Endothelial cell of umbilical vein (primary cell): ENCODE results near the gene SNX33. TPM values are rescaled to one million over a fixed set of nuclear protein-coding genes. Genes with fewer than 3 reads are reported as not detected.

Experiments
- BruUV-seq: library from RNA; stranded (reverse); fragments of 400-500 nt; replicated peaks from 2 replicates; lab custom pipeline; 2021; lab: Mats Ljungman, UMichigan
- CTCF ChIA-PET: fragments of 300-600, 350-600 bp; sonication (Branson Sonifier 250); formaldehyde crosslinking; loops from one replicate; lab custom pipeline; 2021; ENCODE audit warnings: antibody characterized with exemption, inconsistent platforms; lab: Charles Lee
- POLR2A ChIA-PET: fragments of 300-600, 350-600 bp; sonication (Branson Sonifier 250); formaldehyde crosslinking; loops from one replicate; lab custom pipeline; 2021; ENCODE audit warnings: antibody characterized with exemption, inconsistent platforms; lab: Charles Lee
- DNase-seq: peaks from one replicate; pipeline ENCODE4 v3.0.0-alpha.2; 2011; ENCODE audit warnings: low read depth, low spot score
- FAIRE-seq: peaks from 2 replicates; lab custom pipeline; 2011; peaks lifted over from hg19 to GRCh38; lab: Jason Lieb, UNC
- H2AFZ ChIP-seq: 2 replicates; pipeline ENCODE4 v1.6.0; 2012; ENCODE audit warnings: low read depth, low read length, control low read depth, inconsistent platforms
- H3K27ac ChIP-seq: 2 replicates; pipeline ENCODE4 v1.5.1; 2011; ENCODE audit warnings: low read depth, mild to moderate bottlenecking, control low read depth, low read length, moderate library complexity; ENCODE audit not compliant: insufficient read depth
- H3K27me3 ChIP-seq, 2 experiments: 2 replicates each; pipeline versions ENCODE4 v1.6.0 to v1.6.1; 2011; ENCODE audit warnings: low read length in 2 of 2, mixed read lengths in 1 of 2; ENCODE audit not compliant: control insufficient read depth in 2 of 2, insufficient read depth in 2 of 2
- H3K36me3 ChIP-seq, 2 experiments: 2 replicates in 1 of 2; 3 replicates in 1 of 2; pipeline ENCODE4 v1.5.1; 2011; ENCODE audit warnings: low read length in 2 of 2, mild to moderate bottlenecking in 1 of 2, moderate library complexity in 1 of 2; ENCODE audit not compliant: control insufficient read depth in 2 of 2, insufficient read depth in 2 of 2; ENCODE audit errors: extremely low read depth in 1 of 2
- H3K4me1 ChIP-seq: 3 replicates; pipeline ENCODE4 v1.5.1; 2011; ENCODE audit warnings: mild to moderate bottlenecking, low read length; ENCODE audit not compliant: control insufficient read depth, insufficient read depth; ENCODE audit errors: extremely low read depth
- H3K4me2 ChIP-seq: 2 replicates; pipeline ENCODE4 v1.6.1; 2011; ENCODE audit warnings: low read length, control low read depth, mixed read lengths; ENCODE audit not compliant: insufficient read depth
- H3K4me3 ChIP-seq, 3 experiments: fragments of 200-600 bp in 1 of 3; sonication (generic), shearing (Covaris generic) in 1 of 3; replicated peaks in 1 of 3; 2 replicates each; pipeline ENCODE4 v1.5.1; 2011 to 2016; ENCODE audit warnings: control low read depth in 3 of 3, low read length in 3 of 3, mild to moderate bottlenecking in 2 of 3, inconsistent platforms in 1 of 3, low read depth in 1 of 3, moderate library complexity in 1 of 3; ENCODE audit not compliant: insufficient read depth in 1 of 3
- H3K79me2 ChIP-seq: 2 replicates; pipeline ENCODE4 v1.6.0; 2012; ENCODE audit warnings: low read length, inconsistent platforms; ENCODE audit not compliant: control insufficient read depth, insufficient read depth
- H3K9ac ChIP-seq: replicated peaks from 2 replicates; pipeline ENCODE3; 2011; ENCODE audit warnings: low read length, control low read depth; ENCODE audit not compliant: insufficient read depth; ENCODE audit errors: extremely low read depth
- H3K9me1 ChIP-seq: replicated peaks from 3 replicates; pipeline ENCODE4 v1.6.0; 2011; ENCODE audit warnings: mild to moderate bottlenecking, low read length; ENCODE audit not compliant: control insufficient read depth, insufficient read depth; ENCODE audit errors: extremely low read depth
- H3K9me3 ChIP-seq: replicated peaks from 2 replicates; pipeline ENCODE4 v1.5.1; 2012; ENCODE audit warnings: low read length, inconsistent platforms; ENCODE audit not compliant: control insufficient read depth, insufficient read depth
- H4K20me1 ChIP-seq: replicated peaks from 2 replicates; pipeline ENCODE3; 2011; ENCODE audit warnings: mild to moderate bottlenecking, low read length; ENCODE audit not compliant: control insufficient read depth, insufficient read depth; ENCODE audit errors: extremely low read depth
- EZH2 ChIP-seq: IDR thresholded peaks from 2 replicates; pipeline ENCODE4 v1.6.1; 2012; ENCODE audit warnings: borderline replicate concordance, low read depth, mild to moderate bottlenecking, moderate library complexity, low read length, inconsistent platforms; ENCODE audit not compliant: severe bottlenecking
- FOS ChIP-seq: IDR thresholded peaks from 2 replicates; pipeline ENCODE4 v1.6.1; 2011; ENCODE audit warnings: mild to moderate bottlenecking, low read length, moderate library complexity, borderline replicate concordance; ENCODE audit not compliant: insufficient read depth
- GATA2 ChIP-seq: IDR thresholded peaks from 2 replicates; pipeline ENCODE4 v1.7.0; 2011; ENCODE audit warnings: low read depth, mild to moderate bottlenecking, moderate library complexity, mixed read lengths, low read length; ENCODE audit not compliant: insufficient read length, insufficient read depth
- JUN ChIP-seq: IDR thresholded peaks from 2 replicates; pipeline ENCODE4 v1.6.1; 2011; ENCODE audit warnings: borderline replicate concordance, low read depth; ENCODE audit not compliant: insufficient read length, insufficient read depth
- MYC ChIP-seq: IDR thresholded peaks from one replicate; pipeline ENCODE4 v1.6.1; 2011; ENCODE audit warnings: mild to moderate bottlenecking, low read depth, low read length
- POLR2A ChIP-seq: IDR thresholded peaks from 2 replicates; pipeline ENCODE4 v1.6.1; 2012; ENCODE audit warnings: low read depth, mild to moderate bottlenecking, control low read depth, low read length
- POLR2AphosphoS5 ChIP-seq: IDR thresholded peaks from 2 replicates; pipeline ENCODE4 v1.6.1; 2012; ENCODE audit warnings: low read depth, mild to moderate bottlenecking, control low read depth, low read length, moderate library complexity; ENCODE audit not compliant: insufficient read depth
- dilution Hi-C: fragments of 300-500 bp; cut with MboI; formaldehyde crosslinking; loops from one replicate; pipeline ENCODE4 v1.15.0; 2019; ENCODE audit warnings: low sequenced_read_pairs; ENCODE audit not compliant: extremely low pct_ligation_motif_present
- intact Hi-C: fragments of 100-400 bp; cut with micrococcal nuclease; formaldehyde crosslinking; loops from one replicate; pipeline ENCODE4 v1.10.0; 2022
- polyA plus RNA-seq, 4 experiments: library from polyadenylated mRNA; depleted of rRNA in 3 of 4; stranded (reverse) in 3 of 4; unstranded in 1 of 4; fragments of >200 nt; gene quantifications; 2 replicates each; pipeline versions ENCODE4 v1.2.1 to v1.2.3, GENCODE V29; 2011 to 2012; ENCODE audit warnings: missing spikeins in 1 of 4
- total RNA-seq: library from RNA; stranded (reverse); gene quantifications from 2 replicates; pipeline ENCODE4 v1.2.3, GENCODE V29; 2021
- TF ChIP-seq, protein P1 (sequence below), 2 donors: IDR thresholded peaks; 1 replicate in 1 of 2; 2 replicates in 1 of 2; pipeline ENCODE4 v1.5.1; 2011; ENCODE audit warnings: low read length in 2 of 2, mild to moderate bottlenecking in 2 of 2, moderate library complexity in 2 of 2, control low read depth in 1 of 2, inconsistent platforms in 1 of 2, low read depth in 1 of 2; ENCODE audit not compliant: insufficient read depth in 1 of 2; ENCODE audit errors: extremely low read depth in 1 of 2
- TF ChIP-seq, protein P2 (sequence below): IDR thresholded peaks from 2 replicates; pipeline ENCODE4 v1.6.1; 2011; ENCODE audit not compliant: insufficient read depth, insufficient read length

Gene SNX33
- total and polyA plus RNA-seq, 2 donors (not counting 3 experiments of a cell fraction or from before 2014, with no cell fraction given) = 7.9 to 12.6 TPM

DNA sequence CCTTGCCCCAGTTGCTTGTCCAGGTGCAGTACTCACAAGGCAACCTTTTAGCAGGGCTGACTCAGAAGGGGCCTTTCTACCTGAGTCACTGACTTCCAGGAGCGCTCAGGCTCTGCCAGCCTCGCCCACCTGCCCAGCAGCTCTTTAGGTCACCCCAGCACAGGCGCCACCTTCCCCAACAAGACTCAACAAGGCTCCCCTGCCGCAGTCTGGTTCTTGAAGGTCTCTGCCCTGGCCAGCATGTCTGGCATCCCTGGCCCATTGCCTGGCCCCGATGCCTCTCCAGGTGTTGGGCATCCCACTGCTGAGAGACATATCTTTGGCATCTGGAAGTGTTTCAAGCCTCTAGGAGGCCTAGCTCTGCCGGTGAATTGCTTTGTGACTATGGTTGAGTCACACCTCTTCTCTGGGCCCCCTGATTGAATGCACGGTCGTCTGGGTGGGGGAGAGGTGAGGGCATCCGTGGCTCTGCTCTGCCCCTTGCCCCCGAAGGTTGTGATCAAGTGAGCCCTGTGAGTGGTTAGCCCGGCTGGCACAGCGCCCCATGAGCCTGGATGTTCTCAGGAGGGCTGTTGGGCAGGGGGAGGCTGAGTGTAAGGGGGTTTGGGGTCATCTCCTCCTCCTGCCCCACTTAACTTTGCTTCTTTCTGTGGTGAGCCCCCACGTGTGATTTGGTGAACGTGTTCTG lies 21.6 kb downstream of the SNX33 start:
- Histone ChIP-seq H3K4me1 (peaks cover 10% of the 10 kb centered on the region), H3K27me3 (no peaks in the 10 kb centered on the region), H3K4me3 (no peak overlapping the region), H3K4me2 (no peak overlapping the region), H3K79me2 (no peaks in the 10 kb centered on the region), H3K9me1 (no peaks in the 10 kb centered on the region), H3K9ac (no peak overlapping the region), H3K36me3 (no peaks in the 10 kb centered on the region), H3K9me3 (no peaks in the 10 kb centered on the region), H3K27ac (no peak overlapping the region), H2AFZ (no peak overlapping the region), H4K20me1 (no peaks in the 10 kb centered on the region)
- FAIRE-seq = no peak
- no peak for TF ChIP-seq POLR2A
- TF ChIP-seq, protein P1, sequence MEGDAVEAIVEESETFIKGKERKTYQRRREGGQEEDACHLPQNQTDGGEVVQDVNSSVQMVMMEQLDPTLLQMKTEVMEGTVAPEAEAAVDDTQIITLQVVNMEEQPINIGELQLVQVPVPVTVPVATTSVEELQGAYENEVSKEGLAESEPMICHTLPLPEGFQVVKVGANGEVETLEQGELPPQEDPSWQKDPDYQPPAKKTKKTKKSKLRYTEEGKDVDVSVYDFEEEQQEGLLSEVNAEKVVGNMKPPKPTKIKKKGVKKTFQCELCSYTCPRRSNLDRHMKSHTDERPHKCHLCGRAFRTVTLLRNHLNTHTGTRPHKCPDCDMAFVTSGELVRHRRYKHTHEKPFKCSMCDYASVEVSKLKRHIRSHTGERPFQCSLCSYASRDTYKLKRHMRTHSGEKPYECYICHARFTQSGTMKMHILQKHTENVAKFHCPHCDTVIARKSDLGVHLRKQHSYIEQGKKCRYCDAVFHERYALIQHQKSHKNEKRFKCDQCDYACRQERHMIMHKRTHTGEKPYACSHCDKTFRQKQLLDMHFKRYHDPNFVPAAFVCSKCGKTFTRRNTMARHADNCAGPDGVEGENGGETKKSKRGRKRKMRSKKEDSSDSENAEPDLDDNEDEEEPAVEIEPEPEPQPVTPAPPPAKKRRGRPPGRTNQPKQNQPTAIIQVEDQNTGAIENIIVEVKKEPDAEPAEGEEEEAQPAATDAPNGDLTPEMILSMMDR (IDR thresholded peaks at IDR 0.05; ENCODE audit: extremely low read depth in 1 of 2, insufficient read depth in 1 of 2, low read depth in 1 of 2, low read length in 2 of 2) = no peak
- TF ChIP-seq JUN = no peak
- TF ChIP-seq, protein P2, sequence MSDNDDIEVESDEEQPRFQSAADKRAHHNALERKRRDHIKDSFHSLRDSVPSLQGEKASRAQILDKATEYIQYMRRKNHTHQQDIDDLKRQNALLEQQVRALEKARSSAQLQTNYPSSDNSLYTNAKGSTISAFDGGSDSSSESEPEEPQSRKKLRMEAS = no peak
- TF ChIP-seq EZH2 = no peak
- TF ChIP-seq FOS = no peak
- no peak for TF ChIP-seq MYC
- no peak for TF ChIP-seq POLR2AphosphoS5
- no peak for TF ChIP-seq GATA2
- ChIA-PET POLR2A (interaction anchor here (0.7 kb wide), 1 partner anchor 122 kb away, joined by 3 read pairs; no protein-coding TSS in a partner anchor), CTCF (interaction anchor here (0.6 to 2.7 kb wide), 2 partner anchors 10 to 28 kb away, joined by 3 to 9 read pairs; no protein-coding TSS in a partner anchor)
- intact Hi-C loops (no loop called here), dilution Hi-C loops (no loop called here)
- BruUV-seq = no TSS peak
- no peak for DNase-seq
